Motor neuron (in vitro differentiated cells): Measurements from ENCODE around the gene ZBTB46. TPM values are rescaled to one million over a fixed set of nuclear protein-coding genes. Genes with fewer than 3 reads are reported as not detected.

Experiments used
- ATAC-seq, 8 experiments: fragments of 200-7000 bp; cut with Tn5 transposase; replicated peaks in 6 of 8; 2 replicates each; pipeline ENCODE4 v1.8.0; 2021; ENCODE audit warnings: mild to moderate bottlenecking in 8 of 8, moderate library complexity in 8 of 8
- H3K27ac ChIP-seq, 2 donors: fragments of 250-450 bp; sonication (Bioruptor Pico); 2 replicates each; pipeline ENCODE4 v1.9.0; 2021; ENCODE audit warnings: antibody characterized with exemption in 2 of 2, mild to moderate bottlenecking in 2 of 2, moderate library complexity in 1 of 2
- H3K4me1 ChIP-seq, 2 donors: fragments of 250-450 bp; sonication (Bioruptor Pico); replicated peaks in 1 of 2; 2 replicates each; pipeline ENCODE4 v1.6.1; 2021; ENCODE audit warnings: antibody characterized with exemption in 2 of 2, mild to moderate bottlenecking in 2 of 2, moderate library complexity in 1 of 2
- H3K4me3 ChIP-seq, 5 donors: fragments of 250-450 bp; sonication (Bioruptor Pico); 2 replicates each; pipeline ENCODE4 v1.9.0; 2021; ENCODE audit warnings: antibody characterized with exemption in 5 of 5, mild to moderate bottlenecking in 5 of 5, moderate library complexity in 4 of 5
- WGBS, 10 experiments: fragments of 450-650 bp; shearing (Covaris generic); methylation state at CpG; one replicate each; pipeline ENCODE4 v1.0.0; 2022; 5-methylcytosine and 5-hydroxymethylcytosine counted together
- in situ Hi-C, 9 experiments: fragments of 400-800 bp; cut with MboI; loops; one replicate each; pipeline ENCODE4 v1.15.0; 2021; ENCODE audit warnings: low sequenced_read_pairs in 9 of 9, low pct_unique_long_range_greater_than_20kb in 2 of 9; ENCODE audit not compliant: unreplicated experiment in 9 of 9
- total RNA-seq, 8 experiments: library from RNA; unstranded; fragments of 300-600 nt; gene quantifications; 2 replicates each; pipeline versions ENCODE4 v1.2.3 to v1.2.4, GENCODE V29; 2022

The ZBTB46 gene
- total RNA-seq, 8 experiments from 2014 or later, result 2.2 to 23.5 (median 16.2) TPM

GRCh38 chr20:63863798-63864544 lies 32.9 kb upstream of the ZBTB46 start:
- Histone ChIP-seq H3K4me1 (peaks cover 20 to 21% of the 10 kb centered on the region in 2 donors), H3K27ac (peak overlapping the region; percentile 28 to 71), H3K4me3 (peak overlapping the region; percentile 73 to 93 (median 89))
- peak; percentile 2 to 48 (median 40) for ATAC-seq
- WGBS, 10 experiments, result 0 to 46% (median 23%) methylated on average over 1 to 18 of the region's 38 CpGs; no CpG with 5 or more reads in 1 of the 10 experiments
- in situ Hi-C loops, result loop anchor here in 2 of 9 experiments (25.0 kb wide), 2 partner anchors 102 to 327 kb away; partner anchors contain the start of genes PTK6 (in 1 of the 2) and SRMS (in 1 of the 2)

- Histone ChIP-seq H3K27ac (no peak overlapping the region), H3K4me1 (peaks cover 27 to 29% of the 10 kb centered on the region in 2 donors), H3K4me3 (peak overlapping the region in 2 of 5 donors; percentile 93)
- ATAC-seq, result no peak
- in situ Hi-C loops, result loop anchor here in 2 of 9 experiments (25.0 kb wide), 2 partner anchors 101 to 326 kb away; partner anchors contain the start of genes PTK6 (in 1 of the 2) and SRMS (in 1 of the 2)
- 60 to 92% (median 80%) methylated on average over 1 to 5 of the region's 18 CpGs; no CpG with 5 or more reads in 4 of the 10 experiments for WGBS, 10 experiments
These were observed 32.1 kb upstream of the ZBTB46 start for GRCh38 chr20:63863021-63863797.

- Histone ChIP-seq H3K4me3 (no peak overlapping the region), H3K4me1 (peaks cover 34 to 38% of the 10 kb centered on the region in 2 donors), H3K27ac (no peak overlapping the region)
- ATAC-seq, result no peak
- in situ Hi-C loops, result loop anchor here in 2 of 9 experiments (25.0 kb wide), 2 partner anchors 100 to 325 kb away; partner anchors contain the start of genes PTK6 (in 1 of the 2) and SRMS (in 1 of the 2)
- 78 to 98% (median 94%) methylated on average over 8 to 17 of the region's 95 CpGs; no CpG with 5 or more reads in 5 of the 10 experiments for WGBS, 10 experiments
These were observed 31.2 kb upstream of the ZBTB46 start for GRCh38 chr20:63861981-63862901.

DNA sequence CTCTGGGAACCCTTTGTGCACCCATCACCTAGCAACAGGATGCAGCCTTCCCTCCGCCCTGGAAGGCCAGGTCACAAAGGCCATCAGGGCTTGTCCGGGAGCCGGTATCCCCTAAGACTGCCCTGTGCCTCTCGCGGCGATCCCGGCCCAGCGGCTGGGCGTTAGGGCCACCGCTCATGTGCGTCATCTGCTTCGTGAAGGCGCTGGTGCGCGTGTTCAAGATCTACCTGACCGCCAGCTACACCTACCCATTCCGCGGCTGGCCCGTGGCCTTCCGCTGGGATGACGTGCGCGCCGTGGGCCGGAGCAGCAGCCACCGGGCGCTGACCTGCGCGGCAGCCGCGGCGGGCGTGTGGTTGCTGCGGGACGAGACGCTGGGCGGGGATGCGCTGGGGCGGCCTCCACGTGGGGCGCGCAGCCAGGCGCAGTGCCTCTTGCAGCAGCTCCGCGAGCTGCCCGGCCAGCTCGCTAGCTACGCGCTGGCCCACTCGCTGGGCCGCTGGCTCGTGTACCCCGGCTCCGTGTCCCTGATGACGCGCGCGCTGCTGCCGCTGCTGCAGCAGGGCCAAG lies 30.4 kb upstream of the ZBTB46 start, which contains the start of gene ABHD16B:
ABHD16B (plus strand) TSS at position 134 of the 570 bp plus-strand sequence; CDS start at position 177, 43 bp downstream.
- peaks cover 33 to 41% of the 10 kb centered on the region in 2 donors for H3K4me1 ChIP-seq
- WGBS, 10 experiments, result 80 to 100% (median 100%) methylated on average over 1 to 11 of the region's 59 CpGs; no CpG with 5 or more reads in 4 of the 10 experiments
- H3K27ac ChIP-seq, result no peak within 1 kb of the TSS
- no peak within 1 kb of the TSS for H3K4me3 ChIP-seq
- in situ Hi-C loops, result loop anchor here in 2 of 9 experiments (25.0 kb wide), 2 partner anchors 99 to 324 kb away; partner anchors contain the start of genes PTK6 (in 1 of the 2) and SRMS (in 1 of the 2)
- no peak for ATAC-seq

GRCh38 chr20:63860325-63861051 lies 29.4 kb upstream of the ZBTB46 start:
- in situ Hi-C loops, result loop anchor here in 2 of 9 experiments (25.0 kb wide), 2 partner anchors 98 to 323 kb away; partner anchors contain the start of genes PTK6 (in 1 of the 2) and SRMS (in 1 of the 2)
- no peak for ATAC-seq
- 54 to 100% (median 80%) methylated on average over 1 to 10 of the region's 17 CpGs; no CpG with 5 or more reads in 2 of the 10 experiments for WGBS, 10 experiments
- Histone ChIP-seq H3K27ac (no peak overlapping the region), H3K4me3 (no peak overlapping the region), H3K4me1 (peaks cover 35 to 42% of the 10 kb centered on the region in 2 donors)

DNA sequence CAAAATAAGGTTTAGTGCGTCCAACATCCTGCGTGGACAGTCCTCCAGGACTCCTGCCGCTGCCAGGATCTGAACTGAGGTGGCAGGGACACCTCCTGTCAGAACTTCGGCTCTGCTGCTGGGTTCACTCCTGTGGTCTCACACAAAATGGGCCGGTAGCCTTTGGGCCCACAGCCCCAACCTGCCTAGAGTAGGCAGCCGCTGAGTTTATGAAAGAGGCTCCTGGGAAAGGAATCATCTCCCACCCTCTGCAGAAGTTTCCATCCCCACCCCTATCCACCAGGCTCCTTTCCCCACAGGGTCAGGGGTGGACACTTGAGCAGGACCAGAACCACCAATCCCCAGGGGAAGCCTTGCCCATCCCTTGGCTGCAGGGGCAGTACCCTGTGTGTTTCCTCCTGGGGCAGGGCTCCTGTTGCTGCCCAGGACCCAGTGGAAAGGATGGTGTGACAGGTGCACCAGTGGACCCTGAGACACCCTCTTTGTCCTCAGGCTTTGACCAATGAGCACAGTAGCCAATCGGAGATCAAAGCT lies 28.2 kb upstream of the ZBTB46 start:
- no peak for ATAC-seq
- 40 to 57% (median 40%) methylated on average over 1 of the region's 7 CpGs; no CpG with 5 or more reads in 7 of the 10 experiments for WGBS, 10 experiments
- Histone ChIP-seq H3K4me3 (no peak overlapping the region), H3K4me1 (peaks cover 47 to 55% of the 10 kb centered on the region in 2 donors), H3K27ac (peak overlapping the region; percentile 75 to 82)
- in situ Hi-C loops, result loop anchor here in 2 of 9 experiments (25.0 kb wide), 2 partner anchors 97 to 322 kb away; partner anchors contain the start of genes PTK6 (in 1 of the 2) and SRMS (in 1 of the 2)

- H3K4me3 ChIP-seq, result no peak overlapping the region
- peak in 6 of 8 experiments; percentile 23 to 78 (median 63) for ATAC-seq
- WGBS, 10 experiments, result 10 to 50% methylated on average over 1 to 2 of the region's 12 CpGs; no CpG with 5 or more reads in 8 of the 10 experiments
- H3K4me1 ChIP-seq, result peaks cover 47 to 54% of the 10 kb centered on the region in 2 donors
- peak overlapping the region; percentile 75 to 82 for H3K27ac ChIP-seq
- in situ Hi-C loops, result loop anchor here in 2 of 9 experiments (25.0 kb wide), 2 partner anchors 96 to 321 kb away; partner anchors contain the start of genes PTK6 (in 1 of the 2) and SRMS (in 1 of the 2)
These were observed 27.5 kb upstream of the ZBTB46 start for GRCh38 chr20:63858393-63859165.

- in situ Hi-C loops, result loop anchor here in 2 of 9 experiments (25.0 kb wide), 2 partner anchors 96 to 321 kb away; partner anchors contain the start of genes PTK6 (in 1 of the 2) and SRMS (in 1 of the 2)
- H3K27ac ChIP-seq, result peak overlapping the region; percentile 75 to 82
- peak in 3 of 8 experiments; percentile 5 to 9 (median 5) for ATAC-seq
- WGBS, 10 experiments, result no CpG with 5 or more reads among the region's 14 CpGs
- H3K4me3 ChIP-seq, result no peak overlapping the region
- peaks cover 47 to 51% of the 10 kb centered on the region in 2 donors for H3K4me1 ChIP-seq
These were observed 26.8 kb upstream of the ZBTB46 start for GRCh38 chr20:63857764-63858392.

DNA sequence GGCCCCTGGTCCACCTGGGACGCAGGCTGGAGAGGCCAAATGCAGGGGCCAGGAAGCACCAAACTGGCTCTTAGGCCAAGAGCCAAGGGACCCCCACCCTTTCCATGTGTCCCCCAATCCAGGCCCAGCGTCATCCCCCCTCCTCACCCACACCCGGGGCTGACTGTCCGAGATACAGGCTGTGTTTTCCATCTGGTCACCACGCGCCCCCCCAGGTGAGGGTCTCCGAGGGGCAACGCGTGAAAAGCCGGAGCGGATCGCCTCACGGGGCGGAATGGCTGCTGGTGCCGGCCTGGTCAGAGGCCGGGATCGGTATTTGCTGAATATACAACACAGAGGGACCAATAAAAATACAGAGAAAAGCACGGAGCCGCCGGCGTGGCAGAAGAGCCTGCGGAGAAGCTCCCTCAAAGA lies 25.0 kb upstream of the ZBTB46 start:
- in situ Hi-C loops, result loop anchor here in 2 of 9 experiments (25.0 kb wide), 2 partner anchors 94 to 319 kb away; partner anchors contain the start of genes PTK6 (in 1 of the 2) and SRMS (in 1 of the 2)
- no peak for ATAC-seq
- no peak overlapping the region for H3K4me3 ChIP-seq
- WGBS, 10 experiments, result 0 to 88% (median 23%) methylated on average over 1 to 5 of the region's 22 CpGs; no CpG with 5 or more reads in 6 of the 10 experiments
- peak overlapping the region; percentile 57 to 63 for H3K27ac ChIP-seq
- peaks cover 47 to 51% of the 10 kb centered on the region in 2 donors for H3K4me1 ChIP-seq
